ENCODE results near the gene CPHXL2. TPM values are rescaled to one million over a fixed set of nuclear protein-coding genes. Genes with fewer than 3 reads are reported as not detected.

Gene CPHXL2
- total RNA-seq, 1 donor from 2014 or later: not detected

- Mint-ChIP-seq H3K4me1 (no peaks in the 10 kb centered on the region), H3K27me3 (ENCODE audit: low read depth) (no peaks in the 10 kb centered on the region), H3K4me3 (no peak overlapping the region), H3K9me3 (peaks cover 25% of the 10 kb centered on the region), H3K36me3 (ENCODE audit: low read depth) (peaks cover 29% of the 10 kb centered on the region), H3K27ac (ENCODE audit: unreplicated experiment) (no peak overlapping the region)
- DNase-seq (ENCODE audit: low read depth, low spot score): no peak
- TF ChIP-seq, protein P1, sequence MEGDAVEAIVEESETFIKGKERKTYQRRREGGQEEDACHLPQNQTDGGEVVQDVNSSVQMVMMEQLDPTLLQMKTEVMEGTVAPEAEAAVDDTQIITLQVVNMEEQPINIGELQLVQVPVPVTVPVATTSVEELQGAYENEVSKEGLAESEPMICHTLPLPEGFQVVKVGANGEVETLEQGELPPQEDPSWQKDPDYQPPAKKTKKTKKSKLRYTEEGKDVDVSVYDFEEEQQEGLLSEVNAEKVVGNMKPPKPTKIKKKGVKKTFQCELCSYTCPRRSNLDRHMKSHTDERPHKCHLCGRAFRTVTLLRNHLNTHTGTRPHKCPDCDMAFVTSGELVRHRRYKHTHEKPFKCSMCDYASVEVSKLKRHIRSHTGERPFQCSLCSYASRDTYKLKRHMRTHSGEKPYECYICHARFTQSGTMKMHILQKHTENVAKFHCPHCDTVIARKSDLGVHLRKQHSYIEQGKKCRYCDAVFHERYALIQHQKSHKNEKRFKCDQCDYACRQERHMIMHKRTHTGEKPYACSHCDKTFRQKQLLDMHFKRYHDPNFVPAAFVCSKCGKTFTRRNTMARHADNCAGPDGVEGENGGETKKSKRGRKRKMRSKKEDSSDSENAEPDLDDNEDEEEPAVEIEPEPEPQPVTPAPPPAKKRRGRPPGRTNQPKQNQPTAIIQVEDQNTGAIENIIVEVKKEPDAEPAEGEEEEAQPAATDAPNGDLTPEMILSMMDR (conservative IDR thresholded peaks at IDR 0.05): no peak
Measured at GRCh38 chr16:75682308-75682707, 5.5 kb upstream of the CPHXL2 start.

- TF ChIP-seq, protein P1 (conservative IDR thresholded peaks at IDR 0.05): no peak
- no peak overlapping the region for H3K4me3 Mint-ChIP-seq
- peaks cover 19% of the 10 kb centered on the region for H3K9me3 Mint-ChIP-seq
- no peaks in the 10 kb centered on the region for H3K4me1 Mint-ChIP-seq
- H3K27ac Mint-ChIP-seq (ENCODE audit: unreplicated experiment): no peak overlapping the region
- DNase-seq (ENCODE audit: low read depth, low spot score): no peak
- H3K36me3 Mint-ChIP-seq (ENCODE audit: low read depth): peaks cover 22% of the 10 kb centered on the region
- H3K27me3 Mint-ChIP-seq (ENCODE audit: low read depth): no peaks in the 10 kb centered on the region
Measured at GRCh38 chr16:75679366-75679765, 2.6 kb upstream of the CPHXL2 start.

GRCh38 chr16:75667503-75667902 is 9.3 kb downstream of the CPHXL2 start:
- Mint-ChIP-seq H3K4me1 (no peaks in the 10 kb centered on the region), H3K27ac (ENCODE audit: unreplicated experiment) (no peak overlapping the region), H3K9me3 (no peaks in the 10 kb centered on the region), H3K36me3 (ENCODE audit: low read depth) (no peaks in the 10 kb centered on the region), H3K4me3 (no peak overlapping the region), H3K27me3 (ENCODE audit: low read depth) (no peaks in the 10 kb centered on the region)
- TF ChIP-seq, protein P1 (conservative IDR thresholded peaks at IDR 0.05): no peak
- no peak for DNase-seq (ENCODE audit: low read depth, low spot score)

DNA sequence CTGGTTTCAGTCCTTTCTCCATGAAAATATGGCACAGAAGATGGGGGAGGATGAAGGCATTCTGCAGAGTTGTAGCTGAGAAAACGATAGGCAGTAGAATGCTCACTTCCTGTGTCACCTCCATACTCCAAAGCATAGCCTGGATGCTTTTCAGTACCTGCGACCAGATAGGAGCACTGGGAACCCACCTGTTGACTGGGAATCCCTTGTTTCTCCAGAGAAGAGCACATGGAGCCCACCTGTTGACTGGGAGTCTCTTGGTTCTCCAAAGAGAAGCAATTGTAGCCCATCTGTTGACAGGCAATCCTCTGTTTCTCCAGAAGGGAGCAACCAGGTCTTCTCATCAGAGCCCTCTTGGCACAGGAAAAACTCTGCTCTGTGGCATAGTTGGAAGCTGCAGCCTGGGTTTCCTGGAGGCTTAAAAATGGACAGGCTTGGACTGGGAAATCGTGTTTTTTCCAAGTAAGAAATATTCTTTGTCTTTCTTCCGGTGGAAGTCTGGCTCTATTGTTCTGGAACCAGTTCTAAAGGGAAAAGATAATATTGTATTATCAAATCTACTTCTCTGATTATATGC is 16.0 kb downstream of the CPHXL2 start:
- no peak overlapping the region for H3K27ac Mint-ChIP-seq (ENCODE audit: unreplicated experiment)
- H3K27me3 Mint-ChIP-seq (ENCODE audit: low read depth): no peaks in the 10 kb centered on the region
- H3K4me3 Mint-ChIP-seq: no peak overlapping the region
- DNase-seq (ENCODE audit: low read depth, low spot score): no peak
- no peaks in the 10 kb centered on the region for H3K9me3 Mint-ChIP-seq
- TF ChIP-seq, protein P1 (conservative IDR thresholded peaks at IDR 0.05): no peak
- peaks cover 13% of the 10 kb centered on the region for H3K36me3 Mint-ChIP-seq (ENCODE audit: low read depth)
- no peaks in the 10 kb centered on the region for H3K4me1 Mint-ChIP-seq

- H3K27ac Mint-ChIP-seq (ENCODE audit: unreplicated experiment): no peak overlapping the region
- H3K4me1 Mint-ChIP-seq: no peaks in the 10 kb centered on the region
- H3K27me3 Mint-ChIP-seq (ENCODE audit: low read depth): no peaks in the 10 kb centered on the region
- H3K36me3 Mint-ChIP-seq (ENCODE audit: low read depth): peaks cover 14% of the 10 kb centered on the region
- H3K9me3 Mint-ChIP-seq: no peaks in the 10 kb centered on the region
- no peak overlapping the region for H3K4me3 Mint-ChIP-seq
- DNase-seq (ENCODE audit: low read depth, low spot score): no peak
- TF ChIP-seq, protein P1 (conservative IDR thresholded peaks at IDR 0.05): no peak
Measured at GRCh38 chr16:75660321-75660720, 16.5 kb downstream of the CPHXL2 start.

Data from neural crest cell (in vitro differentiated cells).